H9 (cell line): ENCODE measurements around the gene RAB11FIP4. TPM values are rescaled to one million over a fixed set of nuclear protein-coding genes. Genes with fewer than 3 reads are reported as not detected.

Experiments
- DNase-seq: peaks from one replicate; pipeline ENCODE4 v3.0.0-alpha.2; 2017
- H2AFZ ChIP-seq: one replicate; pipeline ENCODE4 v1.6.1; 2013; ENCODE audit warnings: mild to moderate bottlenecking, low read length, control low read depth, moderate library complexity
- H2AK5ac ChIP-seq: 2 replicates; pipeline ENCODE4 v1.6.1; 2013; ENCODE audit warnings: low read length, control low read depth, mixed read lengths; ENCODE audit not compliant: insufficient read length
- H2BK120ac ChIP-seq: one replicate; pipeline ENCODE4 v1.6.1; 2013; ENCODE audit warnings: low read depth, mild to moderate bottlenecking, low read length, control low read depth, inconsistent platforms; ENCODE audit not compliant: poor library complexity, severe bottlenecking
- H2BK12ac ChIP-seq: 2 replicates; pipeline ENCODE4 v1.6.1; 2013; ENCODE audit warnings: low read length, control low read depth, mixed read lengths, low read depth; ENCODE audit not compliant: insufficient read length
- H2BK15ac ChIP-seq: 2 replicates; pipeline ENCODE4 v1.6.1; 2013; ENCODE audit warnings: low read depth, low read length, control low read depth
- H2BK20ac ChIP-seq: one replicate; pipeline ENCODE4 v1.6.1; 2013; ENCODE audit warnings: low read depth, mild to moderate bottlenecking, low read length, control low read depth, inconsistent platforms; ENCODE audit not compliant: poor library complexity, severe bottlenecking
- H2BK5ac ChIP-seq: 2 replicates; pipeline ENCODE4 v1.6.1; 2013; ENCODE audit warnings: low read length, control low read depth, mixed read lengths; ENCODE audit not compliant: insufficient read length
- H3K14ac ChIP-seq: 2 replicates; pipeline ENCODE4 v1.6.1; 2013; ENCODE audit warnings: low read length, control low read depth; ENCODE audit not compliant: insufficient read depth
- H3K18ac ChIP-seq: 2 replicates; pipeline ENCODE4 v1.6.1; 2013; ENCODE audit warnings: low read depth, mild to moderate bottlenecking, mixed read lengths, low read length, control low read depth; ENCODE audit not compliant: insufficient read length
- H3K23ac ChIP-seq: 2 replicates; pipeline ENCODE4 v1.6.1; 2013; ENCODE audit warnings: low read length, control low read depth, mixed read lengths, low read depth; ENCODE audit not compliant: insufficient read length
- H3K23me2 ChIP-seq: 2 replicates; pipeline ENCODE4 v1.6.1; 2013; ENCODE audit warnings: low read depth, mild to moderate bottlenecking, mixed read lengths, low read length, control low read depth; ENCODE audit not compliant: insufficient read length, poor library complexity, severe bottlenecking
- H3K27ac ChIP-seq: 2 replicates; pipeline ENCODE4 v1.5.1; 2013; ENCODE audit warnings: low read length, control low read depth, mixed read lengths, low read depth; ENCODE audit not compliant: insufficient read length
- H3K27me3 ChIP-seq: 2 replicates; pipeline ENCODE4 v1.6.1; 2013; ENCODE audit warnings: low read length, control low read depth, inconsistent platforms; ENCODE audit not compliant: insufficient read depth
- H3K4ac ChIP-seq: 2 replicates; pipeline ENCODE4 v1.6.1; 2013; ENCODE audit warnings: low read depth, mild to moderate bottlenecking, control low read depth, inconsistent platforms, low read length, moderate library complexity
- H3K4me1 ChIP-seq: 2 replicates; pipeline ENCODE4 v1.6.1; 2013; ENCODE audit warnings: low read length, control low read depth, inconsistent platforms; ENCODE audit not compliant: insufficient read depth
- H3K4me2 ChIP-seq: 2 replicates; pipeline ENCODE4 v1.6.1; 2013; ENCODE audit warnings: low read length, control low read depth, mixed read lengths; ENCODE audit not compliant: insufficient read length, insufficient read depth
- H3K56ac ChIP-seq: 2 replicates; pipeline ENCODE4 v1.6.1; 2013; ENCODE audit warnings: low read depth, mild to moderate bottlenecking, mixed read lengths, low read length, control low read depth; ENCODE audit not compliant: insufficient read length
- H3K79me1 ChIP-seq: 2 replicates; pipeline ENCODE4 v1.6.1; 2013; ENCODE audit warnings: low read depth, mild to moderate bottlenecking, moderate library complexity, low read length, control low read depth, inconsistent platforms; ENCODE audit not compliant: insufficient read depth, poor library complexity, severe bottlenecking
- H3K79me2 ChIP-seq: 2 replicates; pipeline ENCODE4 v1.6.1; 2013; ENCODE audit warnings: low read length, control low read depth, inconsistent platforms; ENCODE audit not compliant: insufficient read depth
- H3K9ac ChIP-seq: 2 replicates; pipeline ENCODE4 v1.6.1; 2013; ENCODE audit warnings: low read length, control low read depth, mixed read lengths; ENCODE audit not compliant: insufficient read length; ENCODE audit errors: extremely low read depth
- H3K9me3 ChIP-seq: one replicate; pipeline ENCODE4 v1.6.1; 2013; ENCODE audit warnings: low read depth, low read length, inconsistent platforms; ENCODE audit not compliant: control insufficient read depth
- H3T11ph ChIP-seq: one replicate; pipeline ENCODE4 v1.6.1; 2013; ENCODE audit warnings: mild to moderate bottlenecking, low read length, control low read depth, inconsistent platforms
- H4K20me1 ChIP-seq: one replicate; pipeline ENCODE4 v1.6.1; 2013; ENCODE audit not compliant: control insufficient read depth, insufficient read length, insufficient read depth
- H4K5ac ChIP-seq: 2 replicates; pipeline ENCODE4 v1.6.1; 2013; ENCODE audit warnings: low read depth, mild to moderate bottlenecking, mixed read lengths, low read length, control low read depth; ENCODE audit not compliant: insufficient read length
- H4K8ac ChIP-seq: replicated peaks from 2 replicates; pipeline ENCODE4 v1.6.1; 2013; ENCODE audit warnings: low read length, control low read depth, mixed read lengths, low read depth; ENCODE audit not compliant: insufficient read length
- H4K91ac ChIP-seq: 2 replicates; pipeline ENCODE4 v1.6.1; 2013; ENCODE audit warnings: low read depth, mild to moderate bottlenecking, moderate library complexity, mixed read lengths, low read length, control low read depth; ENCODE audit not compliant: insufficient read length
- H3K27ac Mint-ChIP-seq, 3 experiments: 2 replicates in 2 of 3; 3 replicates in 1 of 3; pipeline ENCODE4 v1.8.0; 2020 to 2021; ENCODE audit warnings: mixed read lengths in 3 of 3, mild to moderate bottlenecking in 1 of 3, moderate library complexity in 1 of 3
- H3K27me3 Mint-ChIP-seq: 2 replicates; pipeline ENCODE4 v1.8.0; 2021; ENCODE audit warnings: low read depth, mild to moderate bottlenecking, moderate library complexity, mixed read lengths
- H3K36me3 Mint-ChIP-seq, 3 experiments: 2 replicates in 2 of 3; 3 replicates in 1 of 3; pipeline ENCODE4 v1.8.0; 2020 to 2021; ENCODE audit warnings: low read depth in 3 of 3, mixed read lengths in 3 of 3; ENCODE audit not compliant: insufficient read depth in 1 of 3
- H3K4me1 Mint-ChIP-seq, 2 experiments: 2 replicates each; pipeline ENCODE4 v1.8.0; 2020; ENCODE audit warnings: mixed read lengths in 2 of 2
- H3K4me3 Mint-ChIP-seq, 2 experiments: 2 replicates in 1 of 2; 3 replicates in 1 of 2; pipeline ENCODE4 v1.8.0; 2020 to 2021; ENCODE audit warnings: mild to moderate bottlenecking in 2 of 2, mixed read lengths in 2 of 2, moderate library complexity in 1 of 2
- H3K9me3 Mint-ChIP-seq, 2 experiments: 2 replicates in 1 of 2; 3 replicates in 1 of 2; pipeline ENCODE4 v1.8.0; 2020; ENCODE audit warnings: mild to moderate bottlenecking in 2 of 2, mixed read lengths in 2 of 2, moderate library complexity in 1 of 2
- CTCF ChIP-seq: fragments of 200-600 bp; sonication (generic); conservative IDR thresholded peaks from 3 replicates; pipeline ENCODE4 v1.8.0; 2021; ENCODE audit warnings: antibody characterized with exemption, mild to moderate bottlenecking
- WGBS: extraction: QIAGEN DNeasy Blood & Tissue Kit; methylation state at CpG from one replicate; pipeline ENCODE4 v1.1.7; 2013; ENCODE audit warnings: missing lambda C conversion rate, low lambda C conversion rate, mixed read lengths; ENCODE audit not compliant: insufficient read length; ENCODE audit errors: extremely low coverage; 5-methylcytosine and 5-hydroxymethylcytosine counted together
- total RNA-seq: library from RNA; stranded (reverse); gene quantifications from 2 replicates; pipeline ENCODE4 v1.2.1, GENCODE V29; 2021

The RAB11FIP4 gene
- total RNA-seq, 1 experiment from 2014 or later, result 25.7 TPM

DNA sequence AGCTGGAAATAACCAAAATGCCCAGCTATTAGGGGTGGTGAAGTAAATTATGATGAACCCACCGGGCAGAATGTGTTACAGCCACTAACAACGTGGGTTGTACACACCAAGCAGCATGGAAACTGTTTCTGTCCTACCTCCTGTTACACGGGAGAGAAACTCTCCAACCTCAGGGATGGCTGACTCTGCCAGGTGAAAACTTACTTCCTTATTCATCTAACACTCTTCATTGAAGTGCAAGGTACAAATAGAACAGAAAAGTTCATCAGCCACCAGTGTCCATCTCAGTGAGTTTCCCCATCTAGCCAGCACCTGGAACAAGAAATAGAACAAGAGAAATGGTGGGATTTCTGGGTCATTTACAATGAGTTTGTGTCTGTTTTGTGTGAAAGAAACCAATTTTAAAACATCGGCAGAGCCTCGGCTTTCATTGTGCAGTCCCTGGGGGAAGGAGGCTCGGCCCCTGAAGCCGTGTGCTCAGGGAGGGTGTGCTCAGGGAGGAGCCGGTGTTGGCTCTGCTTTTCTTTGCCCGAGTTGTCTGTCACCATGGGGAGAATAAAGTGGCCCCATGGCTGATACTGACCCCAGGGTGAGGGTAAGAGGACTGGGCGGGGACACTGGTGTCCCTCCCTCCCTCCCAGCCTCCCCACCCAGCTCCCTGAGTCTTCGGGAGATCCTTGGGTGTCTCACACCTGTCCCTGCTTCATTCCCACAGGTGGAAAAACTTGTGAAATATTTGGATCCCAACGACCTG, 39.8 kb downstream of the RAB11FIP4 start:
- Histone ChIP-seq H2AK5ac (no peak overlapping the region), H3K9ac (no peak overlapping the region), H3K9me3 (no peaks in the 10 kb centered on the region), H2BK5ac (no peak overlapping the region), H3K27me3 (no peaks in the 10 kb centered on the region), H3K18ac (no peak overlapping the region), H3K27ac (no peak overlapping the region), H2BK20ac (no peak overlapping the region), H3K14ac (no peak overlapping the region), H4K5ac (no peak overlapping the region), H2BK120ac (no peak overlapping the region), H3K56ac (no peak overlapping the region), H2AFZ (no peak overlapping the region), H3K4ac (no peak overlapping the region), H3K23ac (no peak overlapping the region), H3K4me1 (peaks cover 5% of the 10 kb centered on the region; the same call in 1 of the 2 replicates), H2BK12ac (no peak overlapping the region), H3K4me2 (no peak overlapping the region), H3T11ph (no peak overlapping the region), H3K79me2 (no peaks in the 10 kb centered on the region), H4K20me1 (no peaks in the 10 kb centered on the region), H3K79me1 (no peaks in the 10 kb centered on the region), H3K23me2 (no peaks in the 10 kb centered on the region), H2BK15ac (no peak overlapping the region), H4K91ac (no peak overlapping the region), H4K8ac (no peak overlapping the region)
- no peak for TF ChIP-seq CTCF
- Mint-ChIP-seq H3K27ac (no peak overlapping the region; a peak in 1 of 7 replicates), H3K4me1 (peaks cover 11 to 23% of the 10 kb centered on the region in 2 experiments), H3K27me3 (peaks cover 11% of the 10 kb centered on the region), H3K36me3 (peaks cover 0 to 5% (median 0%) of the 10 kb centered on the region in 3 experiments; a peak in 3 of 7 replicates), H3K4me3 (no peak overlapping the region), H3K9me3 (no peaks in the 10 kb centered on the region; a peak in 2 of 5 replicates)
- WGBS, result no CpG with 5 or more reads among the region's 12 CpGs
- no peak for DNase-seq
